Activated naive CD8-positive, alpha-beta T cell treated with anti-CD3 and anti-CD28 coated beads, Interleukin-2, amount 10 ng/mL, durations not matched to agents 7 days and 5 days (primary cell): ENCODE measurements around the gene RCAN2. TPM values are rescaled to one million over a fixed set of nuclear protein-coding genes. Genes with fewer than 3 reads are reported as not detected.

Experiments used
- ATAC-seq: fragments of 150-1000 bp; cut with Tn5 transposase; one replicate; pipeline ENCODE4 v1.10.0; 2021; ENCODE audit warnings: low read depth, moderate library complexity
- POLR2A ChIA-PET: fragments of 350-600 bp; sonication (Branson Sonifier 250); formaldehyde crosslinking; loops from one replicate; lab custom pipeline; 2021; ENCODE audit warnings: antibody characterized with exemption; lab: Charles Lee
- DNase-seq: peaks from one replicate; pipeline ENCODE4 v3.0.0; 2021
- H3K27ac Mint-ChIP-seq: one replicate; pipeline ENCODE4 v1.8.0; 2022; ENCODE audit warnings: mild to moderate bottlenecking, mixed read lengths
- H3K27me3 Mint-ChIP-seq: one replicate; pipeline ENCODE4 v1.8.0; 2022; ENCODE audit warnings: mild to moderate bottlenecking, moderate library complexity, mixed read lengths
- H3K36me3 Mint-ChIP-seq: one replicate; pipeline ENCODE4 v1.8.0; 2021; ENCODE audit warnings: mild to moderate bottlenecking, mixed read lengths
- H3K4me1 Mint-ChIP-seq: one replicate; pipeline ENCODE4 v1.8.0; 2021; ENCODE audit warnings: mixed read lengths
- H3K4me3 Mint-ChIP-seq: one replicate; pipeline ENCODE4 v1.8.0; 2022; ENCODE audit warnings: mild to moderate bottlenecking, moderate library complexity, mixed read lengths
- H3K9me3 Mint-ChIP-seq: one replicate; pipeline ENCODE4 v1.8.0; 2021; ENCODE audit warnings: mixed read lengths
- total RNA-seq, 2 experiments: library from RNA; stranded (reverse); gene quantifications; one replicate each; pipeline ENCODE4 v1.2.3, GENCODE V29; 2021

The RCAN2 gene
- total RNA-seq, 2 experiments from 2014 or later = 0.37 to 0.53 TPM

DNA sequence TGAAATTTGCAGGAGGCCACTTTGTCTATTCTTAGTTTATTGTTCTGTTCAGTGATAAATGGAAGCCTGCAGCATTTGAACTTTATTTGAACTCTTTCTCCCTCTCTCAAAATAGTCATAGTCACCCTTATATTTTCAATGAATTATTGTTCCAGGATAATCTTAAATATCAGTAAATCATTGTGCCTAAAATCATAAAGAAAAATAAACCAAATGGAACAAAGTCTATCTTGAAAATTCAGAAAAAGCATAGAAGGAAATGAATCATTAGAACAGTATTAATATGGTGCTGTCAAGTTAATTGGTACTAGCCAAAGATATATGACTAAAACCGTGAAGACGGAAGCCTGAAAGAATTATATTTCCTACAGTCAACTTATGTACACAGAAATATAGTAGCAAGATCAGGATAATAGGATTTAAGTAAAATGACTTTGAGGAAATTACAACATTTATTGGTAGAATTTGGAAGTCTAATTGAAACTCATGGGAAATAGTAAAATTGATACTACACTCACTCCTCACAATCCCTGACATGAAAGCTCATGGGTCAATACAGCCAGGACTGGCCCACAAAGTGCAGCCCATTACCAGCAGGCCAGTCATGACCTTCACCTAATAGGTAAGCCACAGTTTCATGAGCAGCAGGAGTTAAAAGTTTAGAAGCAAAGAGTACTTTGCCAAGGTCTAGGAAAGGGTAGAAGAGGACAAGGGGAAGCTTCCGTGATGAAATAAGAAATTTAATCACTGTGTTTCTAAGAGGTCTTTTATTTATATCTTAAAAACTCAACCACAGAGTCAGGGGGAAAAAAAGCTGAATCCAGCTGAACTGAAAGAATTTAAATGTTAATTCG lies 200.6 kb downstream of the RCAN2 start:
- POLR2A ChIA-PET = no interaction called here
- no peak for ATAC-seq
- H3K9me3 Mint-ChIP-seq = no peaks in the 10 kb centered on the region
- no peaks in the 10 kb centered on the region for H3K4me1 Mint-ChIP-seq
- no peak overlapping the region for H3K4me3 Mint-ChIP-seq
- peaks cover 27% of the 10 kb centered on the region for H3K27me3 Mint-ChIP-seq
- no peak for DNase-seq
- no peaks in the 10 kb centered on the region for H3K36me3 Mint-ChIP-seq
- H3K27ac Mint-ChIP-seq = no peak overlapping the region

DNA sequence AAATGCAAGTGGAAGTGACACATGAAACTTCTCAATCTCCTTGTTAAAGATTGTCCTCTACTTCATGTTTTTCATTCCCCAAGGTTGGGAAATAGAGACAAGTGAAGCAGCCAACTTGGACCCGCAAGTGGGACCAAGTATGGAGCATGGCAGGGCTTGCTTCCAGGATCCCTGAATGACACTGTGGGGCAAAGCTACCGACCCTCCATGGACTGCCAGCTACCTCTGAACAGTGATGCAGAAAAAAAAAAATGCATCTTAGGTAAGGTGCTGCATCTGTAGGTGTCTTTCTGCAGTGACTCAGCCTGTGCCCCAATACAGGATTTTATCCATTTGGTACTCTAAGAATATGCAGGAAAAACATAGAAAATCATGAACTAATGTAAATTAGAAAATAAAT lies 201.4 kb downstream of the RCAN2 start:
- POLR2A ChIA-PET = no interaction called here
- peaks cover 25% of the 10 kb centered on the region for H3K27me3 Mint-ChIP-seq
- no peaks in the 10 kb centered on the region for H3K36me3 Mint-ChIP-seq
- H3K4me3 Mint-ChIP-seq = no peak overlapping the region
- DNase-seq (no peak), ATAC-seq (no peak)
- H3K9me3 Mint-ChIP-seq = no peaks in the 10 kb centered on the region
- no peak overlapping the region for H3K27ac Mint-ChIP-seq
- no peaks in the 10 kb centered on the region for H3K4me1 Mint-ChIP-seq

DNA sequence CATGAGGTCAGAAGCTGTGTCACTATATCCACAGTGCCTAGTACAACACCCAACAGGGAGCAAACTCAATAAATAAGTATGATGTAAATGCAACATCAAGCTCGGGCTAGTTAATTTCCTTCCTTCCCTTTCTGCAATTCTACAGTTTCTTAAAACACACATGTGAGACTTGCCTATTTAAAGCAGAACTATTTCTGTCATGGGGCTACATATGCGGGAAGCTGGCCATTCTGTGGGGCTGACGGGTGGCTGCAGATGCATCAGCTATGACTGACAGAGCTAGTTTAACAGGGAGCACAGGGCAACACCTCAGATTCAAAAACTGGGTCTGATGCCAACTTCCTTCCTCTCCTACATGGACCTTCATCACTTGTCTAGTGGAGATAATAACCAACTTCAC lies 202.4 kb downstream of the RCAN2 start:
- DNase-seq (no peak), ATAC-seq (no peak)
- H3K4me1 Mint-ChIP-seq = no peaks in the 10 kb centered on the region
- no peaks in the 10 kb centered on the region for H3K36me3 Mint-ChIP-seq
- H3K4me3 Mint-ChIP-seq = no peak overlapping the region
- no peak overlapping the region for H3K27ac Mint-ChIP-seq
- POLR2A ChIA-PET = no interaction called here
- H3K27me3 Mint-ChIP-seq = peaks cover 24% of the 10 kb centered on the region
- no peaks in the 10 kb centered on the region for H3K9me3 Mint-ChIP-seq

DNA sequence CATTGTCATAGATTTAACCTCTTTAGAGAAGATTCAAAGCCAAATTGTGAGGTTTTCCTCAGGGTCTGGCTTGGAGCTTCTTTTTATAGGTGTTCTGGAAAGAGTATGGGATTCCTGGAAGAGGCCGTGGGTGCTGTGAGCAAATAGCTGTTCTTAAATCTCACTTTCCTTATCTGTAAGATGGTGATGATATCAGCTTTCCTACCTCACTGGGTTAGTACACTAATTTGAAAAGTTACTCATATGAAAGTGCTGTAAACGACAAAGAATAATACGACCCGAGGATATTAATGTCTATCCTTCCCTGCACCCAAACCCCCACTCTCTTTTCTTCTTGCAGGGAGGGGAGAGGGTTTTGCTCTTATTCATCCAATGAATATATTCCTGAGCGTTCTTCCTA lies 203.6 kb downstream of the RCAN2 start:
- H3K27ac Mint-ChIP-seq = no peak overlapping the region
- no peak for ATAC-seq

DNA sequence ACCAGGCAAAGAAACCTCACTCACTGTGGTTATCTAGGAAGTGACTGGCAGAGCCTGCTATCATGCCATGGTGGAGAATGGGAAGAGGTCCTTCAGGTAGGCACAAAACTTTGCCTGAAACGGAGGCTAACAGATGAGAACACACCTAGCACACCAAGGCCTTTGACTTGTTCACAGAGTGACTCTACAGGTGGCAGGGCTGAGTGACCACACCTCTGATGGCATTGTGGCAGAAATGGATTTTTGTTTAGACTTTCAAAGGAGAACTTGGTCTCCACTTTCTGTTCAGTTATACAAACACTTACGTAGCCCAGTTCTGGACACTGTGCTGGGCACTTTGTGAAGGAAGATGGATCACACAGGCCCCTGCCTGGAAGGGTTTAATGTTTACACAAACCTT lies 204.2 kb downstream of the RCAN2 start:
- Mint-ChIP-seq H3K4me1 (no peaks in the 10 kb centered on the region), H3K36me3 (no peaks in the 10 kb centered on the region), H3K9me3 (no peaks in the 10 kb centered on the region), H3K27ac (no peak overlapping the region), H3K27me3 (peaks cover 25% of the 10 kb centered on the region), H3K4me3 (no peak overlapping the region)
- DNase-seq = no peak
- no peak for ATAC-seq
- POLR2A ChIA-PET = no interaction called here

More for the DNA sequence above, 203.6 kb downstream of the RCAN2 start:
- no peak for DNase-seq
- H3K36me3 Mint-ChIP-seq = no peaks in the 10 kb centered on the region
- H3K9me3 Mint-ChIP-seq = no peaks in the 10 kb centered on the region
- H3K27me3 Mint-ChIP-seq = peaks cover 24% of the 10 kb centered on the region
- H3K4me3 Mint-ChIP-seq = no peak overlapping the region
- POLR2A ChIA-PET = no interaction called here
- no peaks in the 10 kb centered on the region for H3K4me1 Mint-ChIP-seq

DNA sequence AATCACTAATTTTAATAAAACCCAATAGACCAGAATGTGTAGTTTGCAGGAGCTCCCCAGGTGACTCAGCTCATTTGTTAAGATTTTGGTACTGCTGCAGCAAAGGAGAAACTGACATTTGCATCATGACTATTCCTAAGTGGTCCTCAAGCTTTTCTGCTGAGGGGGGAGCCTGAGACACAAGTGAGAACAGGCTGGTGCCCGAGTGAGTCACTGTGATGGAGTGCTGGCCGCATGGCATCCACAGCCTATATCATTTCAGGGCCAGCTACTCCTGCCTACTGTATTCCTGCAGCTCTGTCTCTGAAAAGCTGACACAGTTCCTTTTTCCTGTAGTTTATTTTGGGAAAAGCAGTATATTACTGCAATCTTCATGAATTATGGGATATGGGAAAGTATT lies 206.8 kb downstream of the RCAN2 start:
- POLR2A ChIA-PET = no interaction called here
- DNase-seq (no peak), ATAC-seq (no peak)
- Mint-ChIP-seq H3K4me1 (no peaks in the 10 kb centered on the region), H3K9me3 (no peaks in the 10 kb centered on the region), H3K27ac (no peak overlapping the region), H3K27me3 (peaks cover 12% of the 10 kb centered on the region), H3K4me3 (no peak overlapping the region), H3K36me3 (no peaks in the 10 kb centered on the region)

DNA sequence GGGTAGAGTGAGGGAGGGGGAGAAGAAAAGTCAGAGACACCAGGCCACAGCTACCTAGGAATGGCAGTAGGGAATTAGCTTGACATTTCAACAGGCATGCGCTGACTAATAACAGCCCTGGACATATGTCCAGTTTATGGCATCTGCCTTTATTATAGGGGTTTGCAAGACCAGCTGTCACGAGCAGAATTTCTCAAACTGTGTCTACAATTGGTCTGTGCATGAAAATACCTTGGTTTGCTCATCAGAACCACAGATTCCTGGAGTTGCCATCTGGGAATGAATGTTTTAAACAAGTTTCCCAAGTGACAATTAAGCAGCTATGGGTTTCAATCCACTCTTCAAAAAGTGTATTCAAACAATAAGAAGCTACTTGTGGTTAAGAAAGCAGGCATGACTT lies 210.1 kb downstream of the RCAN2 start:
- peaks cover 5% of the 10 kb centered on the region for H3K27me3 Mint-ChIP-seq
- H3K4me3 Mint-ChIP-seq = no peak overlapping the region
- POLR2A ChIA-PET = no interaction called here
- no peaks in the 10 kb centered on the region for H3K36me3 Mint-ChIP-seq
- ATAC-seq = no peak
- H3K27ac Mint-ChIP-seq = no peak overlapping the region
- no peaks in the 10 kb centered on the region for H3K9me3 Mint-ChIP-seq
- no peaks in the 10 kb centered on the region for H3K4me1 Mint-ChIP-seq
- DNase-seq = no peak

DNA sequence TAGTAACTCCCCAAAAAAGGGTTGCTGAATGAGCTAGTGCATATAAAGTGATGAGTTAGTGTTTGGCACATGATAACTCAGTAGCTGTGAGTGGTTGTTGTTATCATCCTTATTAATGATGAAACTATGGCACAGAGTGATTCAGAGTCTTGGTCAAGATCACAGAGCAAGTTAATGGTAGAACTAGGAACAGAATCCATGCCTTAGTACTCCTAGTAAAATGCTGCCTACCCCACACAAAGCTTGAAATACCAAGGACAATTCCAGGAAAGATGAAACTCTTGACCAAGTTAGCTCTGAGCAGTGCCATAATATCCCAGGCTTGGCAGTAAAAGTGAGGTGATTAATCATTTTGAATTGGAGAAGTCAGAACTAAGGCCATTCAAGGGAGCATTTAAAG lies 211.4 kb downstream of the RCAN2 start:
- peaks cover 1% of the 10 kb centered on the region for H3K9me3 Mint-ChIP-seq
- POLR2A ChIA-PET = no interaction called here
- DNase-seq (no peak), ATAC-seq (no peak)
- H3K27ac Mint-ChIP-seq = no peak overlapping the region
- peaks cover 6% of the 10 kb centered on the region for H3K27me3 Mint-ChIP-seq
- H3K36me3 Mint-ChIP-seq = no peaks in the 10 kb centered on the region
- no peak overlapping the region for H3K4me3 Mint-ChIP-seq
- H3K4me1 Mint-ChIP-seq = no peaks in the 10 kb centered on the region

DNA sequence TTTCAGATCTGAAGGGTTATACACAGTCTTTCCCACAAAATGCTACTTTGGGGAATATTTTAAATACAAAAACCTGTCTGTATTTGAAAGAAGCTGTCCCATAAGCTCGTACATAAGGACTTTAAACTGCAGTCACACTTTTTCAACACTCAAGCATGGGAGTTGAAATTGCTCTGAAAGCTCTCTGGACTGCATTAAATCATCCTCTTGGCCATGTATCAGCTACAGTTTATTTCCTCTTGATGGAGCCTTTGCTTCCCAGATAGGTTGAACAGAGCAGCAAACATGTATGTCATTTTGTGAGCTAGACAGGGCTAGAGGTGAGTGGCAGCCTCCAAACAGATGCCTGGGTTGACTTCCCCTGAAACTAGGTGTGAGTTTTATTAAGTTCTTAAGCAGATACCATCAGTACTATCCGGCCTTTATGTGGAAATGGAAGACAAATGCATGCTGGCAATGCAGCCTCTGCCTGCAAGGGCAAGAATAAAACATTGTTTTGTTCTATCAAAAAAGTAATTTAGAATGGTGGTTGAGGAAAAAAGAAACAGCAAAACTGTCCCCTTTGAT lies 214.6 kb downstream of the RCAN2 start:
- ATAC-seq (no peak), DNase-seq (no peak)
- peaks cover 1% of the 10 kb centered on the region for H3K9me3 Mint-ChIP-seq
- H3K27me3 Mint-ChIP-seq = peaks cover 10% of the 10 kb centered on the region
- no peak overlapping the region for H3K4me3 Mint-ChIP-seq
- no peaks in the 10 kb centered on the region for H3K4me1 Mint-ChIP-seq
- POLR2A ChIA-PET = no interaction called here
- H3K27ac Mint-ChIP-seq = no peak overlapping the region
- no peaks in the 10 kb centered on the region for H3K36me3 Mint-ChIP-seq

DNA sequence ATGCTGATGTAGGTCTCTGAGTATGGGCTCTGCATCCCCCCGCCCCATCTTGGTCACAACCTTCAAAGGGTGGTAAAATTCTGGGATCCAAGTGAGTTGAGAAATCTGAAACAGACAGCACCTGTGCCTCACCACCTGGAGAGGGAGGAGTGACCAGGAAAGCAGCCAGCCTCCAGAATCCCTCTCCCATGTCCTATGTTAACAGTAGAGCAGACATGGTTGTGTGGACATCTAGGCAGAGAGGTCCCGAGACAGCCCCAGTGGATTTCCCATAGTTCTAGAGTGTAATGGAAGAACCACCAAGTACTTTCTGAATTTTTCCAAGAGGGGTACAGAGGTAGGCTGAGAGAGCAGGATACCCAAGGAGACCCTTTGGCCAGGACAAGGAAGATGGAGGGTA lies 216.7 kb downstream of the RCAN2 start:
- ATAC-seq (no peak), DNase-seq (no peak)
- no peak overlapping the region for H3K4me3 Mint-ChIP-seq
- peaks cover 1% of the 10 kb centered on the region for H3K9me3 Mint-ChIP-seq
- POLR2A ChIA-PET = no interaction called here
- H3K27me3 Mint-ChIP-seq = peaks cover 10% of the 10 kb centered on the region
- no peaks in the 10 kb centered on the region for H3K4me1 Mint-ChIP-seq
- H3K27ac Mint-ChIP-seq = no peak overlapping the region
- no peaks in the 10 kb centered on the region for H3K36me3 Mint-ChIP-seq

DNA sequence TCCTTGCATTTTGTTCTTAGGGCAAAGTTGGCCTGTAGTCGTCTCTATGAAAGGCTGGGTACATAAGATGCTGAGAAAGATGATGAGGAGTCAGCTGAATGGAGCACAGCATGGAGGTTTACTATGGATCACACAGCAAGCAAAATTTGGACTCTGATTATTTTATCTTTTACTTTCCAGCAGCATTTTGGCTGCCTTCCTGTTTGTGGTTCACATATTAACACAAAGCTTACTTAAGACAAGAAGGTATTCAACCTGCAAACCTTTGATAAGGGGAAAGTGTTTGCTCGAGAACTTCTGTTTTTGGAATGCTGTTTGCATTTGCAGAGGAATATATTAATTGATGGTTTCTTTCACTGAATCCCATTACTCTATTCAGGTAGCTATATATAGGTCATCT lies 217.3 kb downstream of the RCAN2 start:
- H3K27me3 Mint-ChIP-seq = peaks cover 10% of the 10 kb centered on the region
- ATAC-seq (no peak), DNase-seq (no peak)
- H3K4me1 Mint-ChIP-seq = no peaks in the 10 kb centered on the region
- H3K27ac Mint-ChIP-seq = no peak overlapping the region
- no peak overlapping the region for H3K4me3 Mint-ChIP-seq
- POLR2A ChIA-PET = no interaction called here
- peaks cover 1% of the 10 kb centered on the region for H3K9me3 Mint-ChIP-seq
- no peaks in the 10 kb centered on the region for H3K36me3 Mint-ChIP-seq

DNA sequence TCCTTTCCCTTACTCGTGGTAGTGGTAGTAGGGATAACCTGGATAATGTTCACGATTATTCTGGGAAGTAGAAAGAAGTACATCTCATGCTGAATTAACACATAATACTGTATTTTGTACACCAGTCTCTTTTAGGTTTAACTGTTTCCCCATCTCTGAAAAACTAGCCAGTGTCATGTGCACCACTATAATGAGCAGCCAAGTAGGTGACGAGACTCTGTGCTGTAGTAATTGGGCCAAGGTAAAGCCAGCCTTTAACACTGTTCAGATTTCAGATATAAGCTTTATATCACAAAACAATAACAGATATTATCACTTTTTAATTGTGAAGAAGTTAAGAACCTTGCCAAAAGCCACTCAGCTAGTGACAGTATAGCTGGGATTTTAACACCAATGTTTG lies 219.5 kb downstream of the RCAN2 start:
- POLR2A ChIA-PET = no interaction called here
- ATAC-seq (no peak), DNase-seq (no peak)
- Mint-ChIP-seq H3K36me3 (no peaks in the 10 kb centered on the region), H3K27ac (no peak overlapping the region), H3K9me3 (peaks cover 1% of the 10 kb centered on the region), H3K4me1 (no peaks in the 10 kb centered on the region), H3K4me3 (no peak overlapping the region), H3K27me3 (peaks cover 8% of the 10 kb centered on the region)

DNA sequence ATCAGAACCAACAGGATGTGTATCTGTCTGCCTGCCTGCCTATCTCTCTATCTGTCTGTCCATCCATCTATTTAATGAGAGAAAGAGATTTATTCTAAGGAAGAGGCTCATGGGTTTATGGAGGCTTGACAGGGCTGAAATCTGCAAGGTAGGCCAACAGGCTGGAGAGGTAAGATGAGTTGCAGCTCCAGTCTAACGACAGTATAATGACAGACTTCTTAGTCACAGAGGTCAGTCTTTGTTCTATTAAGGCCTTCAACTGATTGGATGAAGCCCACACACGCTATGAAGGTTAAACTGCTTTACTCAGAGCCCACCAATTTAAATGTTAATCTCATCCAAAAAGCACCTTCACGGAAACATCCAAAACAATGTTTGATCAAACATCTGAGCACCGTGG lies 220.1 kb downstream of the RCAN2 start:
- POLR2A ChIA-PET = no interaction called here
- H3K9me3 Mint-ChIP-seq = peaks cover 1% of the 10 kb centered on the region

DNA sequence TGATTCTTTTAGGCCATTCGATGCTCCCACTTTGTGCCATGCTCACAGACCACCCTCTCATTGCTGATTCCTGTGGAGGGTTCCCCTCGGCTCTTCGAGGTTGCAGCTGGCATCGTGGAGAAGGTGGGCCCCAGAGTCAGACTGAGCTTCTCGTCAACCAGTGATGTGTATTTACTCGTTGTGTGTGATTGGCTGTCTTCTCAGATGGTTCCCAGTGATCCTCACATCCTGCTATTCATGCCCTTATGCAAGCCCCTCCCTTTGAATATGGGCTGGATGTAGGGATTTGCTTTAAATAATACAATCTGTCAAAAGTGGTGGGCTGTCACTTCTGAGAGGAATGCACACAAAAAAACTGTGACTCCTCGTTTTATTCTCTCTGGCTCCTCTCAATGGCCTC lies 220.9 kb downstream of the RCAN2 start:
- no peaks in the 10 kb centered on the region for H3K4me1 Mint-ChIP-seq
- POLR2A ChIA-PET = no interaction called here
- ATAC-seq (no peak), DNase-seq (no peak)
- no peak overlapping the region for H3K27ac Mint-ChIP-seq
- no peaks in the 10 kb centered on the region for H3K36me3 Mint-ChIP-seq
- peaks cover 6% of the 10 kb centered on the region for H3K27me3 Mint-ChIP-seq
- H3K9me3 Mint-ChIP-seq = no peaks in the 10 kb centered on the region
- no peak overlapping the region for H3K4me3 Mint-ChIP-seq

More for the DNA sequence above, 220.1 kb downstream of the RCAN2 start:
- no peak overlapping the region for H3K27ac Mint-ChIP-seq
- ATAC-seq (no peak), DNase-seq (no peak)
- no peaks in the 10 kb centered on the region for H3K36me3 Mint-ChIP-seq
- peaks cover 7% of the 10 kb centered on the region for H3K27me3 Mint-ChIP-seq
- no peaks in the 10 kb centered on the region for H3K4me1 Mint-ChIP-seq
- H3K4me3 Mint-ChIP-seq = no peak overlapping the region
